NCI-H345 treated with DMSO at 0.1 percent for 48 hours (cell line): ENCODE data around the gene OR5K2.
A peak's percentile ranks its signal among the peaks of the same experiment; 100 is the strongest.

Experiments used
- DNase-seq: peaks from one replicate; lab custom pipeline; 2025; ENCODE audit not compliant: unreplicated experiment; lab: John Stamatoyannopoulos, UW

OR5K2 gene

GRCh38 chr3:98497381-98497780 is at the start of gene OR5K2:
Gene OR5K2, plus strand, starts transcription at chr3:98497681. Its CDS starts 0 bp downstream, at chr3:98497681.
- no peak for DNase-seq

DNA sequence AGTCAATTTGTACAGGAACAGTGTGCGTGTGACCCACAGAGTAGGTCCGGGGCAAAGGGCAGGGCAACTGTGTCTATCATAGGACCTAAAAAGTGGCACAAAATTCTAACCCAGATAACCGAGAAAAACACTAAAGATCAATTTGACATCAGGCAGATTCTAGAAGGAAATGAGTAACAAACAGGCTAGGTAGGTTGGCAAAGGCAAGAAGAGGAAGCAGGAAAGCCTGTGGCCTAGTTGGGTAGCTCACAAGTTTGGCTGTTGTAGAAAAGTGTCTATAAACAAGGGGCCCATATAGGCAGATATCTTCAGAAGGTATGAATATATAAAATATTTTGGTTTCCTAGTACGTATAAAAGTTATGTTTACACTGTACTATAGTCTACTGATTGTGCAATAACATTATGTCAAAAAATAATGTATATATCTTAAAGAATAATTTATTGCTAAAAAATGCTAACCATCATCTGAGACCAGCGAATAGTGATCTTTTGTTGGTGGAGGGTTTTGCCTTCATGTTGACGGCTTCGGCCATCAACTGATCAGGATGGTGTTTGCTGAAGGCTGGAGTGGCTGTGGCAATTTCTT is 47.8 kb upstream of the OR5K2 start:
- no peak for DNase-seq

- no peak for DNase-seq
Measured at GRCh38 chr3:98450372-98450771, 47.1 kb upstream of the OR5K2 start.

DNA sequence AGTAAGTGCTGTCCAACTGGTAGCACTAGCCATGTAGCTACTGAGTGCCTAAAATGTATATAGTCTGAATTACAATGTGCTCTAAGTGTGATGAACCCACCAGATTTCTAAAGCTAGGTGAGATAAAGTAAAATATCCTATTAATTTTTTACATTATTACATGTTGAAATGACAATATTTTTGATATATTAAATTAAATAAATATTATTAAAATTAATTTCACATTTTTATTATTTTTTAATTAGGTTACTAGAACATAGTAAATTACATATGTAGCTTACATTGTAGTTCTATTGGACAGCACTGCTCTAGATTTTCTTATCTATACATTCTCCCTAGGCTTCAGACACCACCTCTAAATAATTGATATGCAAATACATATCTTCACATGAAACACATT is 43.7 kb upstream of the OR5K2 start:
- no peak for DNase-seq

DNA sequence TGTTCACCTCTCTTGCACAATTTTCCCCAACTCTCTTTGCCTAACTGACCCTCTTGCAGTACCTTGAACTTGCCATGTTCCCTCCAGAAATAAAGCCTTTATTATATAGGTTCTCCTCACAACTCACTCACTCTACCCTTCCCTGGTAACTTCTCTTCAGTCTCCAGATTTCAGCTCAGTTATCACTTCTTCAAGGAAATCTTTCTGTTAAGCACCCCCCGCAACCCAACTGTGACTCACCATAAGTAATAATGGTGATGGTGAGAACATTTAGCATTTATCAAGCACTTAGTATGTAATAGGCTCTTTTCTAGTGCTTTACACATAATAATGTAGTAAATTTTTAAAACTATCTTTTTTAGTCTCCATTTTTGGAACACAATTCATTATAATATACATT is 42.6 kb upstream of the OR5K2 start:
- no peak for DNase-seq

DNA sequence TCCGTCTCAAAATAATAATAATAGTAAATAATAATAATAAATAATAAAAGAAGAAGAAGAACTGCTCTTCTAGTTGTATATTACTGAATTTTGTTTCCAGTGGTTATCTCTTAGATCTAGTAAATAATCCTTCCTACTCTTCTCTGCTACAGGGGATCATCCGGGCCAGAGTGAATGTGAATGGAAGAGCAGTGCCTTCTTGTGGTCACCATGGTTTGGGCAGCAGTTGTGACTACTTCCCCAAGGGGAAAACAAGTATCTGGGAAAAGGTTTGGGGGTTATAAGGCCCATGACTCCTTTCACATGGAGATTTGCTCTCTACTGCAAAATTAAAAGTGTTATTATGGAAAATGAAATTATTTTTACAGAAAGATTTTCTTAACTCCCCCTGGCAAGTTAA is 39.9 kb upstream of the OR5K2 start:
- DNase-seq: no peak

DNA sequence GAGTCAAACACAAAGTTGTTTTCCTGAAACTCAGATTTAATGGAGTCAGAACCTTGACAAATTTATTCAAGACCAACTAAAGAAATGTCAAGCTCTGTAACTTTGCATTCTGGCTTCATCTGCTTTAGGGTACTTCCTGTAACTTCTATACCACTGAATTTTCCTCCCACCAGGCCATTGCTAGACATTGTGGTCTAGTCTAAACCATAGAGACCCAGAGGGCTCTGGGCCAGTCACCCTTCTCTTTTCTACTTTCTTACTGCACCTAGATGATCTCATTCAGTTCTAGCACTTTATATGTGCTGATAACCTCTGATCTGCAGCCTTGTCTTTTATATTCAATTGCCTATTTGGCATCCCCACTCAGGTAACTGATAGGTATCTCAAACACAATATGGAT is 37.3 kb upstream of the OR5K2 start:
- DNase-seq: no peak

DNA sequence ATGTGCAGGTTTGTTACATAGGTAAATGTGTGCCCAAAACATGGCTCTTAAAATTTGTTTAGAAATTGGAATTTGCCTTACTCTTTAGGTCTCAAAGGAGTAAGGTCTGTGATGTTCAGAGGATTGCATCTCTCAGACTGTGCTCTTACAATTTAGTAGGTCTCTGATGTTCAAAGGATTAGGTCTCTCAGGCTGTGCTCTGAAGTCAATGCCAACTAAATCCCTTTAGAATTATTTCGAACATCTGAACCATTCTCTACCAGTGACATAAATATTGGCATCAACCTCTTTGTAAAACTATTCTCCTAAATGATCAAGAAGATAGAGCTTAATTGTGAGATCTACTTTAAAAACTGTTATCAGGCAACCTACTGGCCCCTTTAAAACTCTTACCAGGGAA is 34.6 kb upstream of the OR5K2 start, which contains the start of gene OR5K1:
Gene OR5K1, plus strand, starts transcription at position 301 of the 400 bp plus-strand sequence. CDS start 6,376 bp downstream, outside the sequence.
- no peak for DNase-seq

DNA sequence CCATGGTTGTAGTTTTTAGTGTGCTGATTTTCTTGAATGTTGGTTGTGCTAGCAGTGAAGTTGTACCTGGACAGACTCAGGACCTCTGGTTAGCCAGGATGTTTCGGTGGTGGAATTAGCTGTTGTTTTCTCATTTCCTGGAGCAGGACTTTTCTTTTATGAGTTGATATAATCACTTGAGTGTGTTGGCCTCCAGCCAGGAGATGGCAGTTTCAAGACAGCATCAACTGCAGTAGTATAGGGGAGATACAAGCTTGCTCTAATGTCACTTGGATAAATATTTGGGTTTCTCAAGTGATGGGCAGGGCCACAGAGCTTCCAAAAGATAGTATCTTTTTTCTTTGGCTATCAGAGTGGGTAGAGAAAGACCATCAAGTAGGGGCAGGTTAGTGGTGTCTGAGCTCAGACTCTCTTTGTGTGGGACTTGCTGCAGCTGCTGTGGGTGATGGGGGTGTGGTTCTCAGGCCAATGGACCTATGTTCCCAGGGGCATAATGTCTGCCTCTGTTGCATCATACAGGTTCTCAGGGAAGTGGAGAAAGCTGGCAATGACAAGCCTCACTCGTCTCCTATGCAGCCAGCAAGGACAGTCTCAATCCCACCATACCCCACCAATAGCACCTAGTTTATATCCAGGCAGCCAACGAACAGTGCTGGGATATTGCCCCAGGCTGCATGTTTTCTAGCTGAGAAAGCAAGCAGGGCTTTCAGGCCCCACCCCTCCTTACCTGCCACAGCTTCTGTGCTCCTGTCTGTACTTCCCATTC is 14.6 kb upstream of the OR5K2 start:
- no peak for DNase-seq

GRCh38 chr3:98483626-98484025 is 13.9 kb upstream of the OR5K2 start:
- DNase-seq: no peak

- DNase-seq: no peak
Measured at GRCh38 chr3:98500019-98500418, 2.5 kb downstream of the OR5K2 start.

DNA sequence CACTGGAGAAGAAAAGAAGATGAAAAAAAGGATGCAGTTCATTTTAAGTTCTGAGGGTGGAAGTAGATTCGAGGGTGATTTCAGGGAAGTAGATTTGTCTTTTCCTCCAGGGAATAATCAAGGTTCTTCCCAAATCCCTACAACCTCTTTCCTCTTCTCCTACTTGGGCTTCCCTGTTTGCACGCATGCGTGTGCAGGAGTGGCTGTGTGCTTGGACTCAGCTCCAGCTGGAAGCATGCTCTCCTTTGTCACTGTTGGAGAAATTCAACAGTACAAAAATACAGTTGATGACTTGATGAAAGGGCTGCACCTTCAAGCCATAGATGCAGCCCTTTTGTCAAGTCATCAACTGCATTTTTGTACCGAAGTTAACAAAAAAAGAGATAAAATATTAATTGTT is 3.8 kb downstream of the OR5K2 start:
- DNase-seq: no peak

DNA sequence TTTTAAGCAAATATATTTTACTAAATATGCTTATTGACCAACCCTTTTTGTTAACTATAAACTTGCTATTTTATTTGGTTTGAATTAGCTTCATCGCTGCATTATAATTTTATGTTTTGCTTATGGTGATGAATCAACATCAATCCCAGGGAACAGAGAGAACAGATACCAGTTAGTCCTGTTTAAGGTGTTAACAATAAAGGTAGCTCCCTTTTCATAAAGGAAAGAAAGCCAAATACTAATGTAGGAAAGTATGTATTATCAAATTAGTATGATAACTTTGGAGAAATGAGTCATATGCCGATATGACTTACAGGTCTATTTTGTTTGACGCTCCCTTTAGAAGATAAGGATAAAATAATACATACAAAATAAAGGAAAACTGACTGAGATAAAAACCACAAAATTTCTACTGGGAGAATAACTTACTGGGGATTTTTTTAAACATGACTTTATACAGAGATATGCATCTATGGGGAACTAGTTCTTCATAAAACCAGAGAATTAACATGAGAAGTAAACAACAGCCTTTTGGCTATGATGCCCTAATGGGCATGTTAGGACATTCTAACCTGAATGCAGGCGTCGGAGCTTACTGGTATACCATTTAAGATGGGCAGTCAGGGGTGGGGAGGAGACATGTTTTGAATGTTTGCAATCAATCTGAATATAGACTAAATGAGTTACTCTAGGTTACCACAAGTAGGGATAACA is 4.5 kb downstream of the OR5K2 start:
- no peak for DNase-seq

GRCh38 chr3:98504539-98504938 is 7.1 kb downstream of the OR5K2 start:
- no peak for DNase-seq

- DNase-seq: no peak
Measured at GRCh38 chr3:98508582-98508981, 11.1 kb downstream of the OR5K2 start.

- no peak for DNase-seq
Measured at GRCh38 chr3:98512576-98512975, 15.1 kb downstream of the OR5K2 start.

GRCh38 chr3:98513091-98513511 is 15.6 kb downstream of the OR5K2 start:
- DNase-seq: no peak

GRCh38 chr3:98513736-98514135 is 16.3 kb downstream of the OR5K2 start:
- no peak for DNase-seq

DNA sequence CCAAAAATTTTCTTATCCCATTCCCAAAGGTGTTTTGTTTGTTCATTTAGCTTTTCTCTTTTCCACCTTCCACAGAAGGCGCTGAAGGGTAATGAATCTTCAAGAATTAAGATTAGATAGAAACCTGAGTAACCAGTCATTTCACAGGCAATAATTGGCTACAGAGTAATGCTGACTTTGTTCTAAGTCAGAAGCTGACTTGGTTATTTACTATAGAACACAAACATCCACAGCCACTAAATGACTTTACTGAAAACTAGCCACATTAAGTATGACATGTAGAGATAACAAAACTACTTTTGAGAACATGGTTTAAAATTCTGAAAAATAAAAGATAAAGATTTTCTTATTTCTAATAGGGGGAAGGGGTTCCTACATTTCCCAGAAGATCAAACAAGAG is 17.5 kb downstream of the OR5K2 start:
- DNase-seq: no peak

GRCh38 chr3:98518816-98519215 is 21.3 kb downstream of the OR5K2 start:
- no peak for DNase-seq

DNA sequence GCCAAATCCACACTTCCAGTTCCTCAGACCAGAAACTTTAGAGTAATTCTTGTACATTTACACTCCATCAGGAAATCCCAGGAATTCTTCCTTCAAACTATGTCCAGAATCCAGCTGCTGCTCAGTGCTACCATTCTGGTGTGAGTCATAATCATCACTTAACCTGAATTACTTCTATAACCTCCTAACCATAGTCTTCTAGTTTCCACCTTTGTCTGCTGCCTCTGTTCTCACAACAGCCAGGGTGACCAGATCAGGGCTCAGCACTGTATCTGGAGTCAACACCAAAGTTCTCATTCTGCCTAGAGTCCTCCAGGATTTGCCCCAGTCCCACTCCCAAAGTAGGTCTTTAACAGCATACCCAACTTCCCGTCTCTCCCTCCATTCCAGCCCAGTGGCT is 21.9 kb downstream of the OR5K2 start:
- no peak for DNase-seq

GRCh38 chr3:98521897-98522543 is 24.5 kb downstream of the OR5K2 start:
- DNase-seq: peak; percentile 2
